ENCODE results near the gene ZP1. TPM values are rescaled to one million over a fixed set of nuclear protein-coding genes. Genes with fewer than 3 reads are reported as not detected.
A peak's percentile ranks its signal among the peaks of the same experiment; 100 is the strongest.

ZP1 gene
- total RNA-seq, 5 donors from 2014 or later (not counting 1 experiment from before 2014, with no cell fraction given): 0.20 to 1.0 TPM; not detected in 3

- ChIA-PET CTCF (interaction anchor here (0.7 to 2.2 kb wide), 11 partner anchors 8 to 220 kb away, joined by 3 to 16 read pairs (median 4); partner anchors contain the start of gene TMEM109 (in 1 of the 2)), POLR2A (interaction anchor here in 1 of 2 donors (0.6 kb wide), 1 partner anchor 1891 kb away, joined by 3 read pairs; no protein-coding TSS in a partner anchor)
- WGBS (ENCODE audit: insufficient coverage): 75% methylated on average over 1 of the region's 4 CpGs
- Histone ChIP-seq H3K4me1 (ENCODE audit: control insufficient read depth in 1 of 2, extremely low read depth in 1 of 2, insufficient read depth in 2 of 2, low read length in 2 of 2) (peaks cover 1 to 13% of the 10 kb centered on the region in 2 experiments), H3K36me3 (ENCODE audit: control insufficient read depth in 2 of 2, extremely low read depth in 1 of 2, insufficient read depth in 1 of 2, low read length in 1 of 2) (peaks cover 18 to 94% of the 10 kb centered on the region in 2 donors), H3K4me3 (ENCODE audit: control insufficient read depth in 1 of 2, extremely low read depth in 1 of 2, low read length in 1 of 2) (no peak overlapping the region), H3K9me3 (no peaks in the 10 kb centered on the region), H3K27ac (ENCODE audit: low read length) (no peak overlapping the region), H3K27me3 (replicated peaks in 1 of 2; ENCODE audit: control insufficient read depth in 2 of 2, extremely low read depth in 1 of 2, insufficient read depth in 2 of 2, low read length in 1 of 2) (no peaks in the 10 kb centered on the region)
- no peak for DNase-seq
- Mint-ChIP-seq H3K27ac (peak overlapping the region in 1 of 2 donors; percentile 66), H3K9me3 (no peaks in the 10 kb centered on the region), H3K4me3 (no peak overlapping the region), H3K4me1 (peaks cover 23 to 25% (median 25%) of the 10 kb centered on the region in 3 donors), H3K36me3 (peaks cover 62% of the 10 kb centered on the region), H3K27me3 (no peaks in the 10 kb centered on the region)
- no peak for ATAC-seq (replicated peaks in 1 of 4)
Observed at GRCh38 chr11:60899977-60900376, 32.6 kb downstream of the ZP1 start.

DNA sequence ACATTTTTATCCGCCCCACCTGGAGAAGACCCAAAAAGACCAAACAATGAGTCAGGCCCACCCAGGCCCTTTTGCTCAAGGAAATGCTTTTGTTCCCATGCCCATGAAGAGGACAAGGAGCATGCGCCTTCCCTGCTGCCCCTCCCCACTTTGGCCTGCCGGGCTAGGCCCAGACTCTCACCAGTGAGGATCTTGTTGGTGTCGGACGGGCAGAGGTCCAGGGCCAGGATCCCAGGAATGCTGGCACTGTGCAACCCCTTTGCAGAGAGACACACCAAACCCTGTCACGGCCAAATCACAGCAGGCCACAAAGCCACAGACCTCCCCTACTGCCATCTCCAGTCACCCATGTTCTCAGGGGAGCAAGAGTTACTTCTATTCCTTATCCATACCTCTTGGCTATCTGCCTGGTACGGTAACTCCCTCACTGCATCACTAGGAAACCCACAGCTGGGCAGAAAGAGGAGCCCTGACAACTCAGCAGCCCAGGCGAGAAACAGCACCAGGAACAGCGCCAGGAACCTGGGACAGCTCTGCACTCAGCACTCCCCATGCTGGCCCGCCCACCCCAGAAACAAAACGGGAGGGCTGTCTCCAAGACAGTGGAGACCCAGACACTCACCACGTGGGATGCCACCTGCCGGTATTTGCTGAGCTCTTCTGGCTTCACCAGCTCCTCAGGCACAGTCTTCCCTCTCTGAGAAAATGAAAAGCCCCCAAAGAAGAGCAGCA is 33.5 kb downstream of the ZP1 start:
- H3K9me3 Mint-ChIP-seq: no peaks in the 10 kb centered on the region

GRCh38 chr11:60902625-60903024 is 35.3 kb downstream of the ZP1 start:
- WGBS (ENCODE audit: insufficient coverage): 98% methylated on average over 10 of the region's 11 CpGs
- CTCF ChIA-PET: interaction anchor here (0.9 to 1.0 kb wide), 2 partner anchors 9 kb away, joined by 4 to 5 read pairs; no protein-coding TSS in a partner anchor
- H3K4me3 ChIP-seq (ENCODE audit: control insufficient read depth in 1 of 2, extremely low read depth in 1 of 2, low read length in 1 of 2): no peak overlapping the region
- Mint-ChIP-seq H3K27ac (no peak overlapping the region), H3K9me3 (no peaks in the 10 kb centered on the region), H3K27me3 (no peaks in the 10 kb centered on the region), H3K36me3 (peaks cover 39% of the 10 kb centered on the region), H3K4me1 (peaks cover 41 to 46% (median 45%) of the 10 kb centered on the region in 3 donors), H3K4me3 (no peak overlapping the region)
- POLR2A ChIA-PET: no interaction called here
- no peak for ATAC-seq (replicated peaks in 1 of 4)
- H3K36me3 ChIP-seq (ENCODE audit: control insufficient read depth in 2 of 2, extremely low read depth in 1 of 2, insufficient read depth in 1 of 2, low read length in 1 of 2): peaks cover 18 to 71% of the 10 kb centered on the region in 2 donors
- no peak overlapping the region for H3K27ac ChIP-seq (ENCODE audit: low read length)
- H3K4me1 ChIP-seq (ENCODE audit: control insufficient read depth in 1 of 2, extremely low read depth in 1 of 2, insufficient read depth in 2 of 2, low read length in 2 of 2): peaks cover 17 to 29% of the 10 kb centered on the region in 2 experiments
- no peaks in the 10 kb centered on the region for H3K9me3 ChIP-seq
- H3K27me3 ChIP-seq (replicated peaks in 1 of 2; ENCODE audit: control insufficient read depth in 2 of 2, extremely low read depth in 1 of 2, insufficient read depth in 2 of 2, low read length in 1 of 2): no peaks in the 10 kb centered on the region
- DNase-seq: no peak

More for the DNA sequence above, 33.5 kb downstream of the ZP1 start:
- Mint-ChIP-seq H3K27me3 (no peaks in the 10 kb centered on the region), H3K4me1 (peaks cover 32 to 34% (median 32%) of the 10 kb centered on the region in 3 donors), H3K27ac (no peak overlapping the region), H3K36me3 (peaks cover 53% of the 10 kb centered on the region), H3K4me3 (no peak overlapping the region)
- no peak overlapping the region for H3K4me3 ChIP-seq (ENCODE audit: control insufficient read depth in 1 of 2, extremely low read depth in 1 of 2, low read length in 1 of 2)
- H3K27me3 ChIP-seq (replicated peaks in 1 of 2; ENCODE audit: control insufficient read depth in 2 of 2, extremely low read depth in 1 of 2, insufficient read depth in 2 of 2, low read length in 1 of 2): no peaks in the 10 kb centered on the region
- ChIA-PET CTCF (interaction anchor here (1.0 to 2.2 kb wide), 7 partner anchors 9 to 69 kb away, joined by 3 to 14 read pairs (median 4); no protein-coding TSS in a partner anchor), POLR2A (no interaction called here)
- peaks cover 18 to 87% of the 10 kb centered on the region in 2 donors for H3K36me3 ChIP-seq (ENCODE audit: control insufficient read depth in 2 of 2, extremely low read depth in 1 of 2, insufficient read depth in 1 of 2, low read length in 1 of 2)
- no peaks in the 10 kb centered on the region for H3K9me3 ChIP-seq
- no peak for DNase-seq
- no peak for ATAC-seq (replicated peaks in 1 of 4)
- no peak overlapping the region for H3K27ac ChIP-seq (ENCODE audit: low read length)
- 92% methylated on average over 13 of the region's 13 CpGs for WGBS (ENCODE audit: insufficient coverage)
- H3K4me1 ChIP-seq (ENCODE audit: control insufficient read depth in 1 of 2, extremely low read depth in 1 of 2, insufficient read depth in 2 of 2, low read length in 2 of 2): peaks cover 10 to 21% of the 10 kb centered on the region in 2 experiments

- 100% methylated on average over 1 of the region's 6 CpGs for WGBS (ENCODE audit: insufficient coverage)
- H3K4me3 ChIP-seq (ENCODE audit: control insufficient read depth in 1 of 2, extremely low read depth in 1 of 2, low read length in 1 of 2): peak overlapping the region; percentile 72 to 89
- peak overlapping the region; percentile 82 to 87 (median 86) for H3K4me3 Mint-ChIP-seq
- no peaks in the 10 kb centered on the region for H3K27me3 ChIP-seq (replicated peaks in 1 of 2; ENCODE audit: control insufficient read depth in 2 of 2, extremely low read depth in 1 of 2, insufficient read depth in 2 of 2, low read length in 1 of 2)
- peaks cover 42 to 49% (median 45%) of the 10 kb centered on the region in 3 donors for H3K4me1 Mint-ChIP-seq
- peaks cover 22% of the 10 kb centered on the region for H3K36me3 Mint-ChIP-seq
- H3K27ac Mint-ChIP-seq: peak overlapping the region; percentile 72 to 76
- POLR2A ChIA-PET: interaction anchor here in 1 of 2 donors (1.0 kb wide), 1 partner anchor 14 kb away, joined by 4 read pairs; no protein-coding TSS in a partner anchor
- no peaks in the 10 kb centered on the region for H3K9me3 ChIP-seq
- CTCF ChIA-PET: interaction anchor here in 1 of 2 donors (0.7 to 2.0 kb wide), 3 partner anchors 9 to 11 kb away, joined by 4 to 11 read pairs (median 4); partner anchors contain the start of gene TMEM109
- H3K9me3 Mint-ChIP-seq: no peaks in the 10 kb centered on the region
- H3K4me1 ChIP-seq (ENCODE audit: control insufficient read depth in 1 of 2, extremely low read depth in 1 of 2, insufficient read depth in 2 of 2, low read length in 2 of 2): peaks cover 17 to 25% of the 10 kb centered on the region in 2 experiments
- H3K27me3 Mint-ChIP-seq: no peaks in the 10 kb centered on the region
- peak overlapping the region; percentile 87 for H3K27ac ChIP-seq (ENCODE audit: low read length)
- peaks cover 15 to 47% of the 10 kb centered on the region in 2 donors for H3K36me3 ChIP-seq (ENCODE audit: control insufficient read depth in 2 of 2, extremely low read depth in 1 of 2, insufficient read depth in 1 of 2, low read length in 1 of 2)
- no peak for ATAC-seq (replicated peaks in 1 of 4)
- no peak for DNase-seq
Observed at GRCh38 chr11:60905047-60905446, 37.7 kb downstream of the ZP1 start.

- no peaks in the 10 kb centered on the region for H3K9me3 Mint-ChIP-seq
- POLR2A ChIA-PET: interaction anchor here in 1 of 2 donors (1.0 kb wide), 1 partner anchor 15 kb away, joined by 4 read pairs; no protein-coding TSS in a partner anchor
- H3K4me3 Mint-ChIP-seq: peak overlapping the region; percentile 82 to 87 (median 86)
- ATAC-seq (replicated peaks in 1 of 4): peak in 1 of 4 experiments; percentile 12
- H3K36me3 ChIP-seq (ENCODE audit: control insufficient read depth in 2 of 2, extremely low read depth in 1 of 2, insufficient read depth in 1 of 2, low read length in 1 of 2): peaks cover 12 to 41% of the 10 kb centered on the region in 2 donors
- no peaks in the 10 kb centered on the region for H3K27me3 ChIP-seq (replicated peaks in 1 of 2; ENCODE audit: control insufficient read depth in 2 of 2, extremely low read depth in 1 of 2, insufficient read depth in 2 of 2, low read length in 1 of 2)
- no peaks in the 10 kb centered on the region for H3K27me3 Mint-ChIP-seq
- H3K9me3 ChIP-seq: no peaks in the 10 kb centered on the region
- H3K4me3 ChIP-seq (ENCODE audit: control insufficient read depth in 1 of 2, extremely low read depth in 1 of 2, low read length in 1 of 2): peak overlapping the region; percentile 72 to 89
- H3K27ac ChIP-seq (ENCODE audit: low read length): peak overlapping the region; percentile 87
- under 1% methylated on average over 8 of the region's 16 CpGs for WGBS (ENCODE audit: insufficient coverage)
- peak overlapping the region; percentile 72 to 76 for H3K27ac Mint-ChIP-seq
- H3K4me1 Mint-ChIP-seq: peaks cover 46 to 55% (median 48%) of the 10 kb centered on the region in 3 donors
- peaks cover 18% of the 10 kb centered on the region for H3K36me3 Mint-ChIP-seq
- H3K4me1 ChIP-seq (ENCODE audit: control insufficient read depth in 1 of 2, extremely low read depth in 1 of 2, insufficient read depth in 2 of 2, low read length in 2 of 2): peaks cover 19 to 29% of the 10 kb centered on the region in 2 experiments
- CTCF ChIA-PET: interaction anchor here in 1 of 2 donors (0.7 to 2.0 kb wide), 4 partner anchors 8 to 11 kb away, joined by 3 to 11 read pairs (median 4); partner anchors contain the start of gene TMEM109
- DNase-seq: peak in 4 of 35 experiments; percentile 12 to 44 (median 31)
Observed at GRCh38 chr11:60905551-60906113, 38.3 kb downstream of the ZP1 start.

Data from T-cell (primary cell).